OCI-M2 (cell line): ENCODE measurements around the gene PINLYP.

ENCODE experiments used
- DNase-seq: peaks from one replicate; lab custom pipeline; 2025; ENCODE audit not compliant: unreplicated experiment; lab: John Stamatoyannopoulos, UW

PINLYP gene

DNA sequence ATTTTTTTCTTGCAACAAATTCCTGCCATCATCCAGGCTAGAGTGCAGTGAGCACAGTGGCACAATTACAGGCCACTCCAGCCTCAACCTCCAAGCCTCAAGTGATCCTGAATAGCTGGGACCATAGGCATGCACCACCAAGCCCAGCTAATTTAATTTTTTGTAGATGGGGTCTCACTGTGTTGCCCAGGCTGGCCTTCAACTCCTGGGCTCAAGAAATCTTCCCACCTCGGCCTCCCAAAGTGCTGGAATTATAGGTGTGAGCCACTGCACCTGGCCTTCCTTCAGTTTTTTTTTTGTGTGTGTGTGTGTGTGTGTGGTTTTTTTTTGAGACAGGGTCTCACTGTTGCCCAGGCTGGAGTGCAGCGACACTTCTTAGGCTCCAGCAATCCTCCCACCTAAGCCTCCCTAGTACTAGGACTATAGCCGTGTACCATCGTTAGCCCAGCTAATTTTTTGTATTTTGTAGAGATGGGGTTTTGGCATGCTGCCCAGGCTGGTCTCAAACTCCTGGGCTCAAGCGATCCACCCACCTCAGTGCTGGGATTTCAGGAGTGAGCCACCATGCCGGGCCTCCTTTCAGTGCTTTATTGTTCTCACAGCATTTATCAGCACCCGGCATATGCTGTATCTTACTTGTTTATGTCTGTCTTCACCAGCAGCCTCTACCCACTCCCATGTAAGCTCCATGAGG lies 30.4 kb downstream of the PINLYP start:
- no peak for DNase-seq

DNA sequence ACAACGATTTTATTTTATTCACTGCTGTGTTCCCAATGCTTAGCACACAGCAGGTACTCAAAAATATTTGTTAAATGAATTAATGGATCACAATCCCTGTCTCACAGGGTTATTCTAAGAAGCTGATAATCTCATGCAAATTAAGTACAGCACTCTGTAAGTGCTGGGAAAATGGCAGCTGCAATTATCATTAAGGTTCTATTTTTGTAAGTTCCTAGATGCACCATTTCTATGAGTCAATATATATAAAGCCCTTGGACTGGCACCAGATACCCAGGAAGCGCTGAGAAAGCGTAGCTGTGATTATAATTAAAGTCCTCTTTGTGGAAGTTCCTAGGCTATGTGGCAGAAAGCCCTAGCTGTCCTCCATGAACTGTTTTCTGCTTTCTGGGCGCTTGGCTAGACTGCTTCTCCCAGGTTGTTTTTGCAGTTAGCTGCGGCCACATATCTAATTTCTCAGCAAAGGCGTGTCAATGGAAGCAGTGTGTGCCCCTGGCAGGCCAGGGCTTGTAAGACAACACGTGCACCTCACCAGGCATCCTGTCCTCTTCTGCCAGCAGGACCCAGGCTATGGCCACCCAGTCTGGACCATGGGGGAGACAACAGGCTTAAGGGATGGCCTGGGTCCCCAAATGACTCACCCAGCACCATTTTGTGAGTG lies 31.1 kb downstream of the PINLYP start:
- DNase-seq, result no peak

DNA sequence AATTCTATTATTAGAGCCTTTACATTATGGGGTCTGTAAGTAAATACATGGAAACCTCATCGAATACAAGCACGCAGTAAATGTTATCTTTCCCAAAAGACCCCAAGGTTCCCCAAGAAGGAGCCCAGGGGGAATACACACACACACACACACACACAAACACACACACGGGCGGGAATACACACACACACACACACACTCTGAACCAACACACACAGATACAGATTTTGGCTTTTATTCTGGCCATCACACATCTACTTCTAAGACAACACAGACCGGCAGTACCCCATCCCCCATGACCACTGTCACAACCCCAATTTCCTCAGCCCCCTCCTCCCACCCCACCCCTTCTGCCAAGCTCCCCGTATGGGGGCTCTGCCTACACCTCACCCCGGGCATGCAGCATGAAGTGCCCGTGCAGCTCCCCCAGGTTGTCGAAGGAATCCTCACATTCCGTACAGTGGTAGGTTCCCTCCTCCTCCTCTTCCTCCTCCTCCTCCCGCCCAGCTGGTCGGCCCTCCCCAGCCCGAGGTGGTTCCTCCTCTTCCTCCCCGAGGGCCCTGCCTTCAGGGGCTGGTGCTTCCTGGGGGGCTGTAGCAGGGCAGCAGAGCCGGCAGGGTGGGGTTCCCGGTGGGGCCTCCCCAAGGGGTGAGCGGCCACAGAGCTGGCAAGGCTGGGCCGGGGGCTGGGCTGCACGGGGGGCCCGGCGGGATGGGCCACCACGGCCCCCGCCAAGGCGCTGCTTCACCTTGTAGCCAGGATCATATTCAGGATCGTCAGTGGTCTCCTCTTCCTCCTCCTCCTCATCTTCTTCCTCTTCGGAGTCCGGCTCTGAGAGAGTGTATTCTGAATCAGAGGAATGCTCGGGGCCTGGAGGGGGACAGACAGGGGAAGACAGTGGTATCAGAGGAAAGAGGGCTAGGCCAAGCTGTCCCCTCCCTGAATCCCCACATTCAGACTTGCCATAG lies 31.9 kb downstream of the PINLYP start:
- DNase-seq, result no peak

DNA sequence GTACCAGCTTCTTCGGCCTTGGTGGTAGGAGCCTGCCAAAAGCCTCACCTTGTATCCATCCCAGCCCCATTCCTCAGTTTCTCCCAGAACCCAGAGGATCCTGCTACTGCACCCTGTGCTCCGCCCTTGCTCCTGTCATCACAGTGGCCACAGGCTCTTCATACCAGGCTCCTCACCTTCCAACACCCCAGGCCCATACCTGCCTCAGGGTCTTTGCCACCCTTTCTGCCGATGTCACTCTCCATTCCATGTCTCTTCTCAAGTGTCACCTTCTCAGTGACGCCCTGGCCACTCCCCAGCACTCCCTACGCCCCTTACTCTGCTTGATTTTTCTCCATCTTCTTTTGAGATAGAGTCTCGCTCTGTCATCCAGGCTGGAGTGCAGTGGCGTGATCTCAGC lies 34.3 kb downstream of the PINLYP start:
- no peak for DNase-seq

DNA sequence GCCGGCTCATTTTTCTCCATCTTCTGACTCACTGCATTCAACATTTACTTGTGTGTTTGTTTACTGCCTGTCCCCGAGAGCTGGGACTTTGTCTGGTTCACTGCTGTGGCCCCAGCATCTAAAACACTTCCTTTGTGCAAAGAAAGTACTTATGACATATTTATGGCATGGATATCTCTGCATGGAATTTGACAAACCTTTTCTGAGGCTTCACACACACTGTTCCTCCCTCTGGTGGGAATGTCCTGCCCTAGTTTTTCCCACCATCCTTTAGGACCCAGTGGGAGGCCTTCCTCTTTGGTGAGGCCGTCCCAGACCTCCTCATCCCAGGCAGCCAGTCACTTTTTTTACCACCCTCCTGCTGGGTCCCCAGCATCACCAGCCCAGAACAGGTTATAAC lies 34.9 kb downstream of the PINLYP start:
- DNase-seq, result no peak

DNA sequence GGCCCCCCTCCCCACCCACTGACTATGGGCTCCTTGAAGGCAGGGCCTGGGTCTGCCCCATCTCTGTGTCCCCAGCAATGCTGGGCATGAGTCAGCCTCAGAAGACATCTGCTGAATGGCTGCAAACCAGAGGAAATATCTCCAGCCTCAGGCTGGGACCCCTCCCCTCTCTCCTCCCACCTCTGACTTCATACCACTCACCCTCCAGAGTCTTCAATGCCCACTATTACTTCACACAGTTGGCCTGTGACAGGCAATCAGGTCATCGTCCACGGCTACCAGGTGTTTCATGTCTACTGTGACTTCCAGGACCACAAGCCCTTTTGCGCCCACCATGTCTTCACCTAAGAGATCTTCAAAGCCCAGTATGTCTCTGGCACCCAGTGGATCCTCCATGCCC lies 36.2 kb downstream of the PINLYP start, which contains the start of gene SRRM5:
TSS of gene SRRM5 (plus strand) at position 301 of the 400 bp plus-strand sequence. CDS start at position 335, 34 bp downstream.
- no peak for DNase-seq

DNA sequence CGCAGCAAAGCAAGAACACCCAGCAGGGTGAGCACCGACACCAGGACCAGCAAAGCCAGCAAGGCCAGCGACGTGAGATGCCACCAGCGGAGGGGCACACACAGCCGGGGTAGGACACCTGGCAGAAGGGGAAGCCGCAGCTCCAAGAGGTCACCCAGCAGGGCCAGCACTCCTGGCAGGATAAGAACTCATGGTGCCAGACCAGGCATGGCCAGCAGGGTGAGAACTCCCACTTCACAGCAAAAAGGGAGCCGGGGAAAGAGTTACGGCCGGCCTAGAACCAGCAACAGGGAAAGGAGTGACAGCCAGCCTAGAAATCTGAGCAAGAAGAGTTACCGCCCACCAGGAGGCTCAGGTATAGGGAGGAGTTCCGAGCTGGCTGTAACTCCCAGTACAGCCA lies 36.8 kb downstream of the PINLYP start:
- no peak for DNase-seq

DNA sequence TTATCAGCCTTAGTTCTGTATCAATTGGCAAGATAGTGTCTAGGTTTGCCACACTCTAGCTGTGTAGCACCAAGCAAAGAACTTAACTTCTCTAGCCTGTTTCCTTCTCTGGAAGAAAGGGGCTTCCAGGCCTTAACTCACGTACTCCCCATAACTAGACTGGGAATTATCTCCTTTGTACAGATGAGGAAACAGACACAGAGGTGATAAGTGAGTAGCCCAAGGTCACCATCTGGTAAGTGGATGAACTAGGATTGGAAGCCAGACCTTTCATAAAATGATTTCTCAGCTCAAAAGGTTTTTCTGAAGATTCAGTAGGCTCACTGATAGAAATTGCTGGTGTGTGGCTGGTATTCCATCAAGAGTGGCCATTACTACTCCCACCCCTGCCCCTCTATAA lies 40.7 kb downstream of the PINLYP start:
- DNase-seq, result no peak

DNA sequence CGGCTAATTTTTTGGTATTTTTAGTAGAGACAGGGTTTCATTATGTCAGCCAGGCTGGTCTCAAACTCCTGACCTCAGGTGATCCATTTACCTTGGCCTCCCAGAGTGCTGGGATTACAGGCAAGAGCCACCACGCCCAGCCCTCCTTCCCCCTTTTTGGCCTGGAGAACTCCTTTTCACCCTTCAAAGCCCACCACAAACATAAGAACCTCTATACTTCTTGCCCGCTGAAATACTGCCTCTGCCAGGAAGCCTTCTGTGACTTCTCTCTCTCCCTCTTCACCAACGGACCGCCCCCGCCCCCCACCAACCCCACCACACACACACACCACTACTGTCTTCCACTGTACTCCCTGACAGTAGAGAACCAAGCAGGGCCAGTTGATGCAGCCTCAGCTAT lies 41.4 kb downstream of the PINLYP start:
- no peak for DNase-seq

DNA sequence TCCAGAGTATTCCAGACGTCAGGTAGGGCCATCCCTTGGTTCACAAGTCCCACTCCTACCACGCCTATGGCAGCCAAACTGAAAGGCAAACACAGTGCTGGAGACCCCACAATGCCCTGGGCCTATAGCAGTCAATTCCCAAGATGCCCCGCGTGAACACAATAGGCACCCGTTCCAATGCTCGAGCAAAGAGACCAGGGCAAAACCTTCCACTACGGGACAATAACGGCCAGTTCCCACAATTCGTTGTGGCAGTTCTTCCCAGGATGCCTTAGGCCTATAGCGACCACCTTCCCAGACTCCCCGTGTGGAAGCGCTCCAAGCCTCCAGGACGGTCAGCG lies 43.3 kb downstream of the PINLYP start:
- DNase-seq, result peak; percentile 41

DNA sequence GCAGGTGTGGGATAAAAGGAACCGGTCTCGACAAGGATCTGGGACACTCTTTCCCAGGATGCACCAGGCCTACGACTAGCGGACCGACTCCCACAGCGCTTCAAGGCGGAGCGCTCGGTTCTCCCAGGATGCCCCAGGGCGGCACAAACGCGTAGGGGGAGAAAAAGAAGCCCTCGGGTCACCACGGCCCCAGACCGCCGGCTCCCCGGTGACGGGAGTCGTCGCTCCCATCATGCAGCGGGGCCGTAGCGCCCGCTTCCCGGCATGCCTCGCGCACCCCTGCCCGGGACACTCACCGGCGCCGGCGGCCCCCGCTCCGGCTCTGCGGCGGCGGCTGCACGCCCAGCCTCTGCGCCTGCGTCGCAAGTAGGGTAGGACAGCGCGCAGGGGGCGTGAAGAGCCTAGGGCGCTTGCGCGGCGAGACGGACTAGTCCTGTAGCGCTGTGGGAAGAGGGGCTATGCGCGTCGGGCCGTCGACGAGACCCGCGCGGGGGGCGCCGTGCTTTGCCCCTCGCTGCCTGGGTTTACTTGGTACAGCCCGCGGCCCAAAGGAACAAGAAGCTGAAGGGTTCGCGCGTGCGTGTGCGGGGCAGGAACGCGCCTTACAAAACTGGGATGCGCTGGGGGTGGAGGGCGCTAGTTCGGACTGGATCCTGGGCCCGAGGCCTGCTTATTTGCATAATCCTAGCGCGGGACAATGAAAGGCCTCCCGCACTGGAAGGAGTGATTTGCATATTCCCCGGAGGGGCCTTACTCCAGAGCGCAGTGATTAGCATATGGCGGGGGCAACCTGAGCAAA lies 43.9 kb downstream of the PINLYP start, which contains the start of gene ZNF428:
TSS of gene ZNF428 (minus strand) at position 368 of the 799 bp plus-strand sequence. CDS start 5,325 bp downstream, outside the sequence.
- DNase-seq, result peak; percentile 79

DNA sequence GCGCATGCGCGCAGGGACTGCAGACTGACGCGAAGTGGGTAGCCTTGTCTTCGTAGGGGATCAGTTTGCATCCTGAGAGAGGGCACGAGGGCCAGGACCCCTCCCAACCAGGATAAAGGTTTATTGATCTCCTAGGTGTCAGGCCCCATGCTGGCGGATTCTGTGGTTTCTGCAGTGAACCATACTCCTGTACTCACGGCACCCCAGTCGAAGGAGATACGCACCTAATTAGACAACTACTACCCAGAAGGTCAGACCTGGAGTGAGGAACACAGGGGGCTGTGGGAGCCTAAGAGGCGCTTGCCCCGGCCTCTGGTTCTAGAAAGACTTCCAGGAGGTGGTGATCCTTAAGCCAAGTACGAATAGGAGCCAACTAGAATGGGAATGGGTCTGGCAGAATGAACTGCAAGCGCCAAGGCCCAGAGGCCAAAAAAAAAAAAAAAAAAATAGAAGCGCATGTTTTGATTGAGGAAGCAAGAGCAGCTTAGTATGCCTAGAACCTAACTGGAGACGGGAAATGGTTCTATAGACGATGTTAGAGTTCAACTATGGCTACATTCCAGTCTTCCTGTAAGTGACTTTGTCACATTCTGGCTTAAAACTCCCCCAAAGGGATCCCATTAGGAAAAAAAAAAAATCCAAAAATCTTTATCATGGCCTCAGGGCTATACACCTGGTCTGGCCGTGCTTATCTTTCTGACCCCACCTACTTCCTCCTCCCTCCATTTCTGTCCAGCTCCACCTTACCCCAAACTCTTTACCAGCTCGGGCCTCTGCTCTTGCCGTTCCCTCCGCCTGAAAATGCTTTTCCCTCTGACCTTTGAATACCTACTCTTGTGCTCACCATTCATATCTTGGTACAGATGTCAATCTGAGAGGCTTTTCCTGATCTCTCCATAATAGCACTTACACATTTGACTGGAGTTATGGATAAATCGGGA lies 44.7 kb downstream of the PINLYP start:
- no peak for DNase-seq

DNA sequence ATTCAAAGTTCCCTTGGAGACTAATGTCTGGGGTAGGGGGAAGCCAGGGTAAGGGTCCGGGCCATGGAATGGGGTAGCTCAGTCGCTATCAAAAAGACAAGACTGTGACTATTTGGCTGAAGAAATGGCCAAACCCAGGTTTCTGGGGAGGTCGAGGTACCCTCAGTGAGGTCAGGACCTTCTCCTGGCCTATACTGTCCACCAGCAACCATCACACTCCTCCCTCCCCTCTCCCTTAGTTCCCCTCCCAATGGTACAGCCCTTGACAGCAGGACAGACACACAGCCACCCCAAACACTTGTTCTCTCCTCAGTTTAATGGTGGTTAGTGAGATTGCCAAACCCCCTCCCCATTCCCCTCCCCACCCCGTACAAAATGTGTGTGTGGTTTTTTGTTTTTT lies 46.5 kb downstream of the PINLYP start:
- no peak for DNase-seq

DNA sequence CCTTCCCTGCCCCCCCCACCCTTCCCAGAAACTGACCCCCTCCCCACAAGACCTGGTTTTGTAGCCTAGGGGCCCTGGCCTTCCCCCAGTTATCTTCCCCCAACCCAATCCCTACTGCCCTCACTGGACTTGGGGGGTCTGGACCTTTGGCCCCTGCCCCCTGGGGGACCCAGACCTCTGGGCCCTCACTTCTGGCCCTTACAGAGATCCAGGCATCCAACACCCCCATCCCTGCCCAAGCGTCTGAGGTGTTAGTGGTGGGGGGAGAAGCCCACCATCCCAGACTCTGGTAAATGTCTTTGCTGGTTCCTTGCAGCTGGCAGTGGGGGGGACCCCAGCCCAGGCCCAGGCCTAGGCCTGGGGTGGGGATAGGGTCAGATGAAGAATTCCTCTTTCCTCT lies 47.4 kb downstream of the PINLYP start:
- DNase-seq, result no peak

DNA sequence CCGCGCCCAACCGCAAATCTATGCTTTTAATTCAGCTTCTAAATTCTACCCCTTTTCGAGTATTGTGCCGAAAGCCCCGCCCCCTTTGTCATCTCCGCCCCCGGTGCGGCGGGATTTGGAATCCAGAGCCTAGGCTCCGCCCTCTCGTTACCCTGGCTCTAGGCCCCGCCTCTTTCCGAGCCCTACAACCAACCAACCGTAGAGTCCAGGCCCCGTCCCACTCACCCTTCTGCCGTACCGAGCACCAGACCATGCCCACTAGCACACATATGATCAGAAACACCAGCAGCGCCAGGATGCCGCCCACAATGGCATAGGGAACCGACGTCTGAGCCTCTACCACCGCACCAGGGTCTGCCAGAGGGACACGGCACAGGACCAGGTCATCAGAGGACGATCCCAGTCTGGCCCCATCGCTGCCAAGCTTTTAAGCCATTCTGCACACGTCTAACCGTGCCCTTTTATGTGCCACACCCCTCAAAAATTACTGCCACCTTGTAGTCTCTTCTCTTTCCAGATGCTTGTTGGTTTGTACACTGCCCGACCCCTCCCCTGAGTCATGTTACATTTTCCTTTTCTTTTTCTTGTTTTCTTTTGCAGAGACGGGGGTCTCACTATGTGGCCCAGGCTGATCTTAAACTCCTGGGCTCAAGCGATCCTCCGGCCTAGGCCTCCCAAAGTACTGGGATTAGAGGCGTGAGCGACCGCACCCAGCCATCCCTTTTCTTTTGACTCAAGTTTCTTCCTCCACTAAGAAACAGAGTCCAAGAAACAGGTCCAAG lies 48.5 kb downstream of the PINLYP start:
- DNase-seq, result no peak

DNA sequence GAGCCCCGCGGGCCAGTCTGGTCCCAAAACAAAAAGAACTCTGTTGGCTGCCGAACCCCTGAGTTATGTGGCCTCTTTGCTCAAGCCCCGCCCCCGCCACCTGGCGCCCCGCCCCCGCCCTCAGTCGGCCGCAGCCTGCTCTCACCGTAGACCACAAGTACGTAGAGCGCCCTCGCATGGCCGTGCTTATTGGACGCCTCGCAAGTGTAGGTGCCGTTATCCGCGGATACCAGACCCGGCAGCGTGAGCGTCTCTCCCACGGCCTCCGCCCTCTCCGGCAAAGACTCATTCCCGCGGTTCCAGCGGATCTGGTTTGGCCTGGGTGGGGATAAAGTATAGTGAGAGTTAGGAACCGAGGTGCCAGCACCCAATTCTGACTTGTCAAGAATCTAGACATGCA lies 49.3 kb downstream of the PINLYP start:
- no peak for DNase-seq

DNA sequence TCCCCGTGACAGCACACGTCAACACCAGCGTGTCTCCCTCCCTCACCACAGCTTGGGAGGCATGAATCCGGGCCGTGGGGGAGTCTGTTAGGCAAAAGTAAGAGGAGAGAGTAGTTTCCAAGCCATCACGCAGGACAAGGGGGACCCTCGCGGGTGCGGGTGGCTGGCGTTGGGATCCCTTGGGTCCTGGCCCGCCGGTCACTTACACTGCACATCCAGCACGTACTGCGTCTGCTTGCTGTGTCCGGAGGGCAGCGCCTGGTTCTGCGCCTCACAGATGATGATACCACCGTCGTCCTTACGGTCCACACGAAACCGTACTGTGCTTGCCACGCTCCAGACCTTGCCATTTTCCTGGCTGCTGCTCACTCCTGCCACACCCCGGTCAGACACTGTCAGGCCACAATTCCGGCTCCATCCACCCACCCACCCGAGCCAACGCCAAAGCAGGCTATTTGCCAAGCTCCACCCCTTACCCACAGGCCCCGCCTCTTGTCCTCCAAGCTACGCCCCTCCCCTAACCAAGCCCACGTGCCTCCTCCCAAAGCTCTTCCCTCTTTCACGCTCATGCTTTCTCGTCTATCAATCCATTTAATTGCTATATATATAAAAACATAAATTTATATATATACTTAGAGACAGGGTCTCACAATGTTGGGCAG lies 50.4 kb downstream of the PINLYP start:
- DNase-seq, result peak; percentile 42

DNA sequence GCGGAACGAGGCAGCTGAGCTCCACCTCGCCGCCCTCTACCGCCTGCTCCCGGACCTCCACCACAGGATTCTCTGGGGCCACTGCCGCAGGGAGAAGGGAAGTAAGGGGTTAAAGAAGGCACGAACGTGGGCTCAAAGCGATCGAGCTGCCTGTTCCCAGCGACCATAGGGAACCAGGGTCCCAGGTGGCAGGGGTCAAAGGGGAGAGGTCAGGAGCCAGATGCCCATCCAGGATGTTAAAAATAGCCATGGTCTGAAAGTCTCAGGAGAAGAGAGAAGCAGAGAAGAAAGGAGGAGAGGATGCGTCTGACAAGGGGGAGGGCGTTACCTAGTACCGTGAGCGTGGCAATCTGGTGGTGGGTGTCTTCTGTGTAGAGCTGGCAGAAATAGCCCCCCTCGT lies 51.2 kb downstream of the PINLYP start:
- no peak for DNase-seq
